K562 (cell line): ENCODE measurements around the gene ITGB2. TPM values are rescaled to one million over a fixed set of nuclear protein-coding genes. Genes with fewer than 3 reads are reported as not detected.
A peak's percentile ranks its signal among the peaks of the same experiment; 100 is the strongest.

Experiments used
- ATF1 ChIP-seq, 2 experiments: fragments of 450-650 bp in 1 of 2; IDR thresholded peaks; 2 replicates each; pipeline ENCODE4 v1.6.1; 2016; ENCODE audit warnings: missing compliant biosample characterization in 1 of 2, missing genetic modification characterization in 1 of 2
- CBX5 ChIP-seq: IDR thresholded peaks from 2 replicates; pipeline ENCODE4 v1.6.1; 2014; ENCODE audit warnings: low read depth, borderline replicate concordance
- CHD4 ChIP-seq: fragments of 200-600 bp; sonication (generic); IDR thresholded peaks from 3 replicates; pipeline ENCODE4 v1.6.1; 2012; ENCODE audit warnings: low read depth, mild to moderate bottlenecking, mixed read lengths, low read length, inconsistent platforms; ENCODE audit not compliant: insufficient read depth, insufficient replicate concordance, poor library complexity, severe bottlenecking
- FOXA3 ChIP-seq, 2 experiments: fragments of 450-650 bp in 1 of 2; sonication (generic) in 1 of 2; formaldehyde crosslinking; IDR thresholded peaks in 1 of 2; conservative IDR thresholded peaks in 1 of 2; 2 replicates each; pipeline versions ENCODE4 v1.4.0 to v1.8.0; 2020 to 2022; ENCODE audit warnings: mild to moderate bottlenecking in 2 of 2, missing genetic modification reagents in 1 of 2
- GATA2 ChIP-seq: sonication (generic); formaldehyde crosslinking; IDR thresholded peaks from 2 replicates; pipeline ENCODE4 v1.4.0; 2020; ENCODE audit warnings: mild to moderate bottlenecking, missing genetic modification reagents
- KLF13 ChIP-seq: fragments of 450-650 bp; IDR thresholded peaks from 2 replicates; pipeline ENCODE4 v1.6.1; 2016; ENCODE audit warnings: missing genetic modification characterization, low read depth, mild to moderate bottlenecking, missing compliant biosample characterization, moderate library complexity, borderline replicate concordance
- MAZ ChIP-seq, 2 experiments: fragments of 450-650 bp in 1 of 2; sonication (generic) in 1 of 2; formaldehyde crosslinking; IDR thresholded peaks in 1 of 2; conservative IDR thresholded peaks in 1 of 2; 2 replicates each; pipeline versions ENCODE4 v1.4.0 to v1.5.0; 2020; ENCODE audit warnings: mild to moderate bottlenecking in 1 of 2, missing genetic modification reagents in 1 of 2
- MTA2 ChIP-seq: fragments of 450-650 bp; IDR thresholded peaks from 2 replicates; pipeline ENCODE4 v1.6.1; 2016; ENCODE audit warnings: low read depth
- PHF8 ChIP-seq: fragments of 200-600 bp; sonication (generic); IDR thresholded peaks from 2 replicates; pipeline ENCODE4 v1.6.1; 2012; ENCODE audit warnings: mixed run types, mild to moderate bottlenecking, inconsistent platforms, low read length, moderate library complexity, borderline replicate concordance
- SAFB2 ChIP-seq: fragments of 200-400 bp; formaldehyde crosslinking; IDR thresholded peaks from 2 replicates; pipeline ENCODE4 v1.6.1; 2018; ENCODE audit warnings: borderline replicate concordance, low read length, low read depth, moderate library complexity; ENCODE audit not compliant: severe bottlenecking
- ZFP36 ChIP-seq: fragments of 150-350 bp; IDR thresholded peaks from 2 replicates; pipeline ENCODE4 v1.6.1; 2018; ENCODE audit warnings: low read length, low read depth; ENCODE audit not compliant: partially characterized antibody
- ZNF140 ChIP-seq: fragments of 250-450 bp; sonication (Bioruptor Pico); IDR thresholded peaks from 2 replicates; pipeline ENCODE4 v1.8.0; 2021; ENCODE audit warnings: moderate library complexity, mild to moderate bottlenecking, inconsistent platforms
- ZNF239 ChIP-seq: fragments of 250-450 bp; sonication (Bioruptor Pico); IDR thresholded peaks from 2 replicates; pipeline ENCODE4 v1.4.0; 2020; ENCODE audit warnings: mild to moderate bottlenecking
- ZNF263 ChIP-seq: sonication (generic); formaldehyde crosslinking; IDR thresholded peaks from 2 replicates; pipeline ENCODE4 v1.8.0; 2022; ENCODE audit warnings: mild to moderate bottlenecking, missing genetic modification reagents, borderline replicate concordance
- ZNF445 ChIP-seq: fragments of 250-450 bp; sonication (Bioruptor Pico); IDR thresholded peaks from 2 replicates; pipeline ENCODE4 v1.4.0; 2020; ENCODE audit warnings: low read depth, mild to moderate bottlenecking, moderate library complexity
- ZNF507 ChIP-seq: conservative IDR thresholded peaks from 2 replicates; pipeline ENCODE4 v1.6.1; 2017; ENCODE audit warnings: missing genetic modification characterization, missing compliant biosample characterization
- ZNF57 ChIP-seq: fragments of 450-650 bp; formaldehyde crosslinking; IDR thresholded peaks from 2 replicates; pipeline ENCODE4 v1.4.0; 2020; ENCODE audit warnings: mild to moderate bottlenecking, moderate library complexity
- ZNF696 ChIP-seq: fragments of 250-450 bp; sonication (Bioruptor Pico); conservative IDR thresholded peaks from 2 replicates; pipeline ENCODE4 v1.4.0; 2020; ENCODE audit warnings: mild to moderate bottlenecking, moderate library complexity
- ZNF76 ChIP-seq: fragments of 250-450 bp; sonication (Bioruptor Pico); IDR thresholded peaks from 2 replicates; pipeline ENCODE4 v1.4.0; 2020; ENCODE audit warnings: mild to moderate bottlenecking, moderate library complexity, borderline replicate concordance
- polyA plus RNA-seq, 8 experiments: library from polyadenylated mRNA; depleted of rRNA in 4 of 8; stranded (reverse) in 5 of 8; unstranded in 3 of 8; fragments of >200 nt; fragmentation: Nextera tagmentation in 2 of 8; fragmentation: Illumina TruSeq in 1 of 8; extraction: Ambion mirVana in 2 of 8; extraction: Trizol in 1 of 8; gene quantifications; 2 replicates each; pipeline versions ENCODE4 v1.2.1 to v1.2.3, GENCODE V29; 2011 to 2014; ENCODE audit warnings: inconsistent platforms in 1 of 8, missing spikeins in 1 of 8
- total RNA-seq, 7 experiments: library from RNA; depleted of rRNA in 6 of 7; stranded (reverse); fragments of >200 nt in 6 of 7; fragmentation: Illumina TruSeq in 2 of 7; extraction: Trizol in 2 of 7; gene quantifications; 2 replicates each; pipeline versions ENCODE4 v1.2.1 to v1.2.3, GENCODE V29; 2011 to 2021; ENCODE audit warnings: low replicate concordance in 1 of 7
- TF ChIP-seq, protein P1 (sequence below): sonication (generic); formaldehyde crosslinking; IDR thresholded peaks from 2 replicates; pipeline ENCODE4 v1.8.0; 2023; ENCODE audit warnings: mild to moderate bottlenecking, missing genetic modification reagents

ITGB2 gene
- total and polyA plus RNA-seq, 9 of the 15 experiments (the other 6 are each of a cell fraction or from before 2014, with no cell fraction given): 0.07 to 1.3 (median 0.51) TPM; not detected in 2

- no peak for TF ChIP-seq ZNF57 (CRISPR knock-in tag)
- TF ChIP-seq ZNF140 (CRISPR knock-in tag): no peak
- TF ChIP-seq CBX5: no peak
- TF ChIP-seq GATA2 (CRISPR knock-in tag): no peak; the same call in 1 of the 2 replicates
- peak; percentile 94 for TF ChIP-seq ZFP36
- TF ChIP-seq, protein P1, sequence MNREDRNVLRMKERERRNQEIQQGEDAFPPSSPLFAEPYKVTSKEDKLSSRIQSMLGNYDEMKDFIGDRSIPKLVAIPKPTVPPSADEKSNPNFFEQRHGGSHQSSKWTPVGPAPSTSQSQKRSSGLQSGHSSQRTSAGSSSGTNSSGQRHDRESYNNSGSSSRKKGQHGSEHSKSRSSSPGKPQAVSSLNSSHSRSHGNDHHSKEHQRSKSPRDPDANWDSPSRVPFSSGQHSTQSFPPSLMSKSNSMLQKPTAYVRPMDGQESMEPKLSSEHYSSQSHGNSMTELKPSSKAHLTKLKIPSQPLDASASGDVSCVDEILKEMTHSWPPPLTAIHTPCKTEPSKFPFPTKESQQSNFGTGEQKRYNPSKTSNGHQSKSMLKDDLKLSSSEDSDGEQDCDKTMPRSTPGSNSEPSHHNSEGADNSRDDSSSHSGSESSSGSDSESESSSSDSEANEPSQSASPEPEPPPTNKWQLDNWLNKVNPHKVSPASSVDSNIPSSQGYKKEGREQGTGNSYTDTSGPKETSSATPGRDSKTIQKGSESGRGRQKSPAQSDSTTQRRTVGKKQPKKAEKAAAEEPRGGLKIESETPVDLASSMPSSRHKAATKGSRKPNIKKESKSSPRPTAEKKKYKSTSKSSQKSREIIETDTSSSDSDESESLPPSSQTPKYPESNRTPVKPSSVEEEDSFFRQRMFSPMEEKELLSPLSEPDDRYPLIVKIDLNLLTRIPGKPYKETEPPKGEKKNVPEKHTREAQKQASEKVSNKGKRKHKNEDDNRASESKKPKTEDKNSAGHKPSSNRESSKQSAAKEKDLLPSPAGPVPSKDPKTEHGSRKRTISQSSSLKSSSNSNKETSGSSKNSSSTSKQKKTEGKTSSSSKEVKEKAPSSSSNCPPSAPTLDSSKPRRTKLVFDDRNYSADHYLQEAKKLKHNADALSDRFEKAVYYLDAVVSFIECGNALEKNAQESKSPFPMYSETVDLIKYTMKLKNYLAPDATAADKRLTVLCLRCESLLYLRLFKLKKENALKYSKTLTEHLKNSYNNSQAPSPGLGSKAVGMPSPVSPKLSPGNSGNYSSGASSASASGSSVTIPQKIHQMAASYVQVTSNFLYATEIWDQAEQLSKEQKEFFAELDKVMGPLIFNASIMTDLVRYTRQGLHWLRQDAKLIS: no peak
- TF ChIP-seq MAZ (CRISPR knock-in tag; conservative IDR thresholded peaks at IDR 0.05 in 1 of 2, IDR thresholded peaks at IDR 0.05 in 1 of 2): peak; percentile 65 to 82
- peak; percentile 58; the same call in 1 of the 2 replicates for TF ChIP-seq PHF8
- TF ChIP-seq KLF13 (tag): 0 out of 2 replicates have a peak, but pooled peaks have one; percentile 40
- peak; percentile 50; the same call in 1 of the 2 replicates for TF ChIP-seq ZNF239 (CRISPR knock-in tag)
- TF ChIP-seq MTA2: no peak
- no peak for TF ChIP-seq ZNF507 (tag)
- TF ChIP-seq ZNF696 (CRISPR knock-in tag): no peak
- TF ChIP-seq ZNF76: no peak; the same call in 1 of the 2 replicates
- TF ChIP-seq FOXA3 (CRISPR knock-in tag; conservative IDR thresholded peaks at IDR 0.05 in 1 of 2, IDR thresholded peaks at IDR 0.05 in 1 of 2): 0 out of 4 replicates have a peak, but pooled peaks of 1 of the 2 experiments have one; percentile 27
- no peak for TF ChIP-seq ATF1 (CRISPR knock-in tag; IDR thresholded peaks at IDR 0.05)
- TF ChIP-seq ATF1 (tag; IDR thresholded peaks at IDR 0.05): 0 out of 2 replicates have a peak, but pooled peaks have one; percentile 27
- TF ChIP-seq ZNF263 (CRISPR knock-in tag): peak; percentile 73
- TF ChIP-seq CHD4: no peak
- no peak for TF ChIP-seq ZNF445 (CRISPR knock-in tag)
- TF ChIP-seq SAFB2: no peak
Measured at GRCh38 chr21:44845418-44846223, 75.1 kb downstream of the ITGB2 start (continued).
